GM18507 (cell line): ENCODE measurements around the gene CCDC188.

Experiments used
- DNase-seq: peaks from one replicate; pipeline ENCODE4 v3.0.0; 2011; ENCODE audit warnings: low read depth; ENCODE audit not compliant: insufficient read length; ENCODE audit errors: extremely low spot score
- FAIRE-seq: peaks from 2 replicates; lab custom pipeline; 2011; peaks lifted over from hg19 to GRCh38; lab: Jason Lieb, UNC

The CCDC188 gene

GRCh38 chr22:20138417-20138738 is 12.5 kb downstream of the CCDC188 start:
- DNase-seq (no peak), FAIRE-seq (no peak)

GRCh38 chr22:20137671-20138416 is 13.0 kb downstream of the CCDC188 start:
- DNase-seq (no peak), FAIRE-seq (no peak)

GRCh38 chr22:20137113-20137512 is 13.7 kb downstream of the CCDC188 start:
- FAIRE-seq (no peak), DNase-seq (no peak)

GRCh38 chr22:20136603-20136873 is 14.3 kb downstream of the CCDC188 start:
- DNase-seq (no peak), FAIRE-seq (no peak)

GRCh38 chr22:20135806-20136602 is 14.9 kb downstream of the CCDC188 start:
- DNase-seq = no peak

GRCh38 chr22:20135265-20135664 is 15.6 kb downstream of the CCDC188 start:
- DNase-seq = no peak
- no peak for FAIRE-seq

More at GRCh38 chr22:20135806-20136602, 14.9 kb downstream of the CCDC188 start:
- no peak for FAIRE-seq

- no peak for FAIRE-seq
- no peak for DNase-seq
Observed at GRCh38 chr22:20133930-20134549, 16.8 kb downstream of the CCDC188 start.

- DNase-seq (no peak), FAIRE-seq (no peak)
Observed at GRCh38 chr22:20132686-20133246, 18.1 kb downstream of the CCDC188 start.

- FAIRE-seq = no peak
- no peak for DNase-seq
Observed at GRCh38 chr22:20131859-20132685, 18.8 kb downstream of the CCDC188 start.

- FAIRE-seq = no peak
- no peak for DNase-seq
Observed at GRCh38 chr22:20131597-20131858, 19.3 kb downstream of the CCDC188 start, which contains the start of gene ZDHHC8. Gene ZDHHC8 (plus strand): TSS chr22:20131804. CDS start chr22:20131948, 144 bp downstream.

GRCh38 chr22:20130731-20131596 is 19.9 kb downstream of the CCDC188 start:
- FAIRE-seq = no peak
- DNase-seq = peak; percentile 71

- FAIRE-seq (no peak), DNase-seq (no peak)
Observed at GRCh38 chr22:20130319-20130718, 20.5 kb downstream of the CCDC188 start.

- FAIRE-seq (no peak), DNase-seq (no peak)
Observed at GRCh38 chr22:20129747-20130014, 21.2 kb downstream of the CCDC188 start.

GRCh38 chr22:20128902-20129746 is 21.7 kb downstream of the CCDC188 start:
- FAIRE-seq (peak; percentile 69), DNase-seq (no peak)

- DNase-seq = no peak
- FAIRE-seq = no peak
Observed at GRCh38 chr22:20128619-20128901, 22.3 kb downstream of the CCDC188 start.

GRCh38 chr22:20127869-20128618 is 22.8 kb downstream of the CCDC188 start:
- FAIRE-seq (no peak), DNase-seq (no peak)

- FAIRE-seq = no peak
- no peak for DNase-seq
Observed at GRCh38 chr22:20127318-20127868, 23.5 kb downstream of the CCDC188 start.
